ENCODE measurements around the gene KRT84. TPM values are rescaled to one million over a fixed set of nuclear protein-coding genes. Genes with fewer than 3 reads are reported as not detected.

Gene KRT84
- total RNA-seq, 4 donors from 2014 or later, result not detected

GRCh38 chr12:52402377-52402776 is 16.9 kb upstream of the KRT84 start:
- in situ Hi-C loops (cut with MboI; ENCODE audit: low sequenced_read_pairs in 4 of 4) (no loop called here), intact Hi-C loops (cut with DNase I; ENCODE audit: low total_unique reads) (no loop called here)
- DNase-seq, result no peak
- H3K36me3 ChIP-seq, result no peaks in the 10 kb centered on the region
- no peaks in the 10 kb centered on the region for H3K9me3 ChIP-seq
- no peak for ATAC-seq
- TF ChIP-seq CTCF (IDR thresholded peaks at IDR 0.05 in 4 of 5, conservative IDR thresholded peaks at IDR 0.05 in 1 of 5), result no peak
- TF ChIP-seq POLR2A (IDR thresholded peaks at IDR 0.05), result no peak
- H3K4me3 ChIP-seq, result no peak overlapping the region
- no peaks in the 10 kb centered on the region for H3K4me1 ChIP-seq
- peaks cover 0 to 10% (median 6%) of the 10 kb centered on the region in 3 donors for H3K27me3 ChIP-seq
- H3K27ac ChIP-seq, result no peak overlapping the region

DNA sequence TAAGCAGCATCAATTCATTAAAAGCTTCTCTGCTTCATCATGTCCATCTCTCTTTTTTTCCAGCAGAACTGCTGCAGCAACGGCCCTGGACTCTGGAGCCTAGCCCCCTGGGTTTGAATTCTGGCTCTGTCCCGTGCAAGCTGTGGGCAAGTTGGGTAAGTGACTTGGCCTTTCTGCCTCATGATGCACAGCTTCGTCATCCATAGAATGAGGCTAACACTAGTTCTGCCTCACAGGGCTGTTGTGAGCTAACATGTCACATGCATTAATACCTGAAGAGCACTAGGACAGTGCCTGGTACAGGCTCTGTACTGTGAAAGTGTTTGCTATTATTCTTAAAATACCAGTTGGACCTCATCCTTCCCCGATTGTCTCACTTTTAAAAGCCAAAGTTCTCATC is 16.5 kb upstream of the KRT84 start:
- H3K27me3 ChIP-seq, result peaks cover 0 to 10% (median 9%) of the 10 kb centered on the region in 3 donors
- no peaks in the 10 kb centered on the region for H3K36me3 ChIP-seq
- no peaks in the 10 kb centered on the region for H3K9me3 ChIP-seq
- in situ Hi-C loops (cut with MboI; ENCODE audit: low sequenced_read_pairs in 4 of 4) (no loop called here), intact Hi-C loops (cut with DNase I; ENCODE audit: low total_unique reads) (no loop called here)
- no peak overlapping the region for H3K27ac ChIP-seq
- no peak overlapping the region for H3K4me3 ChIP-seq
- no peak for DNase-seq
- H3K4me1 ChIP-seq, result no peaks in the 10 kb centered on the region
- no peak for TF ChIP-seq CTCF (IDR thresholded peaks at IDR 0.05 in 4 of 5, conservative IDR thresholded peaks at IDR 0.05 in 1 of 5)
- no peak for ATAC-seq

GRCh38 chr12:52401526-52401925 is 16.1 kb upstream of the KRT84 start:
- intact Hi-C loops (cut with DNase I; ENCODE audit: low total_unique reads) (no loop called here), in situ Hi-C loops (cut with MboI; ENCODE audit: low sequenced_read_pairs in 4 of 4) (no loop called here)
- Histone ChIP-seq H3K27ac (no peak overlapping the region), H3K4me3 (no peak overlapping the region), H3K4me1 (no peaks in the 10 kb centered on the region), H3K9me3 (no peaks in the 10 kb centered on the region), H3K27me3 (peaks cover 0 to 12% (median 10%) of the 10 kb centered on the region in 3 donors), H3K36me3 (no peaks in the 10 kb centered on the region)
- DNase-seq (no peak), ATAC-seq (no peak)
- no peak for TF ChIP-seq POLR2A (IDR thresholded peaks at IDR 0.05)
- no peak for TF ChIP-seq CTCF (IDR thresholded peaks at IDR 0.05 in 4 of 5, conservative IDR thresholded peaks at IDR 0.05 in 1 of 5)

GRCh38 chr12:52400906-52401305 is 15.5 kb upstream of the KRT84 start:
- in situ Hi-C loops (cut with MboI; ENCODE audit: low sequenced_read_pairs in 4 of 4), result no loop called here
- no peak for ATAC-seq

More at GRCh38 chr12:52400906-52401305, 15.5 kb upstream of the KRT84 start:
- no peak for TF ChIP-seq POLR2A (IDR thresholded peaks at IDR 0.05)
- TF ChIP-seq CTCF (IDR thresholded peaks at IDR 0.05 in 4 of 5, conservative IDR thresholded peaks at IDR 0.05 in 1 of 5), result no peak
- H3K36me3 ChIP-seq, result no peaks in the 10 kb centered on the region
- H3K4me3 ChIP-seq, result no peak overlapping the region
- intact Hi-C loops (cut with DNase I; ENCODE audit: low total_unique reads), result no loop called here
- H3K4me1 ChIP-seq, result no peaks in the 10 kb centered on the region
- no peaks in the 10 kb centered on the region for H3K9me3 ChIP-seq
- no peak overlapping the region for H3K27ac ChIP-seq
- peaks cover 0 to 13% (median 10%) of the 10 kb centered on the region in 3 donors for H3K27me3 ChIP-seq
- DNase-seq, result no peak

Measured in gastrocnemius medialis (tissue), 4 donors.